GM19324 (cell line): ENCODE results near the gene MDGA2.
"Not testable (repeated sequence)": the region's sequence is repeated elsewhere in the genome, so short reads cannot be mapped to it uniquely, and the experiment has no call there.

Experiments
- ATAC-seq: cut with Tn5 transposase; IDR thresholded peaks from one replicate; pipeline ENCODE4 v1.9.1; 2021; ENCODE audit warnings: mild to moderate bottlenecking, moderate library complexity; ENCODE audit not compliant: unreplicated experiment, low FRiP score

MDGA2 gene

DNA sequence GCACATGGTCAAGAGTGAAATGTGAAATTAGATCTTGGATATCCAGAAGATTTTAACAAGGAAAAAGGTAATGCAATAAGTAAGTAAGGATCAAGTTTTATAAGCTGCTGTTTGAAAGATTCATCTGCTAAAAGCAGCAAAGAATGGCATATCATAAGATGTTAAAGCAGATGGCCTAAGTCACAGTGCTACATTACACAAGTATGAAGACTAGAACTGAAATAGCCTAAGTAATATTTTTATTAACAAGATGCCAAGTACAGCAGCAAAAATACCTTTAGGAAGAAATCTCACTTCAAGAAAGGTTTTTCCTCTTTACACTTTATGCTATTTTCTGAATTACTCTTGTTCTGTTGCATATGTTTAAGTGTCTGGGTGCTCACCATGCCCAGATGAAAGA, 414.1 kb downstream of the MDGA2 start:
- ATAC-seq = no peak

DNA sequence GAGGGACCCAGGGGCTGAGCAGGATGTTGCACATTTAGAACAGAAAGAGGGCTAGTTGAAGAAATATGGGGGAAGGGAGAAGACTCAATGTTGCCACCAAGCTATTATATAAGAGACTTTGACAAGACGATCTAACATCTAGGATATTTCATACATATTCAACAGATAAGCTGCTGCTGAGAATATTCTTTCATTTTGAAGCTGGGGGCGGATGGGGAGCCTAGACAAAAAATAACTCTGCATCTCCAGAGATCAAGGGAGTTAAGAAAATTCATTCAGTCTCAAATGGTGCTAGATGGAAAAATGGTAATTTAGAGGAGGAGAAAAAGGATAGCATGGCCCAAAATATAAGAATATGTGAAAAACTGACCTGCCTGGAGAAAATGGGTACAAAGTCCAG, 415.6 kb downstream of the MDGA2 start:
- ATAC-seq = no peak

DNA sequence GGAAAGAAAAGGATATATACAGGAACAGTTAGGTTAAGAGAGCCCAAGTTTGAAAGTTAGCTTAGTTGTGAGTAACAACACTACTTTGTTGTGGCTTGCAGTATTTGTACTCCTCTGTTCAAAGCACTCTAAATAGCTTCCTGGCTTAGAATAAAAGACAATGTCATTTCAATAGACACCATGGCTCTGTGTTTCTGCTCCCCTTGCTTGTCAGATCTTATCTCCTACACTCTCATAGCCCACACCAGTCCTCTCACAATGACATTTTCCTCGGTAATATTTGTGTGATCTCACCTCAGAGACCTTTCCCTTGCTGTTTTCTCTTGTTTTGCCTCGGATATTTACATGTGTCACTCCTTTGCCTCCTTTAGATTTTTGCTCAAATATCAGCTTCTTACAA, 418.4 kb downstream of the MDGA2 start:
- no peak for ATAC-seq

DNA sequence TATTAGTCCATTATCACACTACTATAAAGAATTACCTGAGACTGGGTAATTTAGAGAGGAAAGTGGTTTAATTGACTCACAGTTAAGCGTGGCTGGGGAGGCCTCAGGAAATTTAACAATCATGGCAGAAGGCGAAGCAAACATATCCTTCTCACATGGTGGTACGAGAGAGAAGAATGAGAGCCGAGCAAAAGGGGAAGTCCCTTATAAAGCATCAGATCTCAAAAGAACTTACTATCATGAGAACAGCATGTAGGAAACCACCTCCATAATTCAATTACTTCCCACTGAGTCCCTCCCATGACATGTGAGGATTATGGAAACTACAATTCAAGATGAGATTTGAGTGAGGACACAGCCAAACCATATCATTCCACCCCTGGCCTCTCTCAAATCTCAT, 422.6 kb downstream of the MDGA2 start:
- ATAC-seq = no peak

DNA sequence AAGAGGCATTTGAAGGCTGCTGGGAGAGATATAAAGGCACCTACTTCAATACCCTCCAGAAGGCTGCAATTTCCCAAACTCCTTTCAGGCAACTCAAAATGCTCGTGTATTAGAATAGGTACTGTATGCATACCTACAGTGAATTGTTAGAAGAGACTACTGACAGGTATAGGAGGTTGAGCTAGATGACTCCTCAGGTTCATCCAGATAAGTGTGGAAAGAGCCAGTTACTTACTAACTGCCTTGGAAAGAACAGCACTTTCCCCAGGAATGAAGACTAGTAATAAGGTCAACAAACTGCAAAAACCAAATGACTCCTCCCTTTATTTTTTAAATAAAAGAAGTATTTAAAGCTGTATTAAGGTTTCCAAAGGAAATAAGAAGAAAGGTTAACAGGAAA, 429.0 kb downstream of the MDGA2 start:
- no peak for ATAC-seq

DNA sequence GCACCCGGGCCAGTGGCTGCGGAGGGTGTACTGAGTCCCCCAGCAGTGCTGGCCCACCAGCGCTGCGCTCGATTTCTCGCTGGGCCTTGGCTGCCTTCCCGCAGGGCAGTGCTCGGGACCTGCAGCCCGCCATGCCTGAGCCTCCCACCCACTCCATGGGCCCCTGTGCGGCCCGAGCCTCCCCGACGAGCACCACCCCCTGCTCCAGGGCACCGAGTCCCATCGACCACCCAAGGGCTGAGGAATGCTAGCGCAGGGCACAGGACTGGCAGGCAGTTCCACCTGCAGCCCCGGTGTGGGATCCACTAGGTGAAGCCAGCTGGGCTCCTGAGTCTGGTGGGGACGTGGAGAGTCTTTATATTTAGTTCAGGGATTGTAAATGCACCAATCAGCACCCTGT, 432.8 kb downstream of the MDGA2 start:
- ATAC-seq = not testable (repeated sequence)

DNA sequence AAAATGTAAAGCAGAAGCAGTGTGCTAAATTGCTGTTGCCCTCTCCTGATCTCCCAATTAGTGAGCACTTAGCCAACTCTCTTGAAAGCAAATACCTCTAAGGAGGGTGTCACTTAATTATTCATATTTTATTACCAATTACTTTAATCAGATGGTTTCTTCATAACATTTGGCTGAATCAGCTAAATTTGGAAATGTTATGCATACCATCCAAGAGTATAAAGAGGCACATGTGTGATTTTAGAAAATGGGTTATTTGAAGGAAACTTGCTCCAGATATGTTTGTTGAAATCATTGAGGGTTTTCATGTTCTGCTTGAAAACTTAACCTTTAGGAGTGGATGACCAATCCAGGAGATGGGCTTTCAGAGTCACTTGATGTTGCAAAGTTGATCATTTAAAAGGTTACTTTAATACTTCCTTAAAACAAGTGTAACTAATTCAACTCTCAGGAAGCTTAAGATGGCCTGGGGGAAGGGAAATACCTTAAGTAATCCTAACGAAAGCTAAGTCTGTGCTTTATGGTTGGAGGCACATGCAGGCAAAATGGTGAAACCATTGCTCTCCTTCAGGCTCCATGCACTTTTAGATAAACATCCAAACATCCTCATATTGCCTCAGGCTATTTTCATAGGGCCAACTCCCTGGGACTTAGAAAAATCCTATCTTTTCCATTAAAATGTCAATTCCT, 434.5 kb downstream of the MDGA2 start:
- no peak for ATAC-seq

DNA sequence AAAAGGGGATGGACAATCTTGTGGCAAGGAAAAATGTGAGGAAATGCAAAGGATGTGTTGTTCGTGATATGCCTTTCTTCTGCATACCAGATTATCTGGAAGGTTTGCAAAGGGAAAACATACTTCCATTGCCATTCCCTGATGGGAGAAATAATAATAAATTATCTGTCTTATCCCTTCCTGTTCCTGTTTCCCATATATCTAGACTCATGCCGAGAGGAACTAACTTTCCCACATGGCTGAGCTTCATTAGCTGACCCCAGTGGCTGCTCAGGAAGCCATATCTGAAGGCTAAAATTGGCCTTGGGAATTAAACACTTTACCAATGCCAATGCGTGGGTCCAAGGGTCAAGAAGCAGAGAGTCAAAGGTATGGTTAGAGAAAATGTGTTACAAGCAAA, 439.8 kb downstream of the MDGA2 start:
- no peak for ATAC-seq

DNA sequence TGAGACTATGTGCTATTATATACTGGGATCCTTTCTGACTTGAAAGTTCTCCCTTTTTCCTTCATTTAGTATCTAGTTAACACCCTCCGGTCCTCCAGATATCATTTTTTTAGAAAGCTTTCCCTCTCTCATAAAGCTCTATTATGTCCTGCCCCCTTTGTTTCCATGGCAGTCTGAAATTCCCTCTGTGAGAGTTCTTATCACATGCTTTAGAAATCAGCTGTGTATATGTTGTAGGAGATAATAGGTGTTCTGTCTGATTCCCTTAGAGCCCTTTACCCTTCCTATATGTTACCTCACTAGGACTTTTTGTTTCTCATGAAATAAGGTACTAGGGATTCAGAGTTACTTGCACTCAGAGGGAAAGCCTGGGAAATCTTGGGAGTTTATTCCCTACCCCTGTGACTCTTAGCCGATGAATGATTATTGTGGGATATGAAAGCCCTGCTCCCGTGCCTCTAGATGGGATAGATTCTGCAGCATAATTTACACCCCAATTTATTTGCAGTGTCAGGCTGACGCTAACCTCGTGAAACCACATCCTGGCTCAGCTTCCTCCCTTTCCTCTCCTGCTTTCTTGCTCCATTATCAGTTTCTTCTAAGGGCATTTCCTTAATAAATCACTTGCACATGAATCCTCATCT, 448.4 kb downstream of the MDGA2 start:
- no peak for ATAC-seq

DNA sequence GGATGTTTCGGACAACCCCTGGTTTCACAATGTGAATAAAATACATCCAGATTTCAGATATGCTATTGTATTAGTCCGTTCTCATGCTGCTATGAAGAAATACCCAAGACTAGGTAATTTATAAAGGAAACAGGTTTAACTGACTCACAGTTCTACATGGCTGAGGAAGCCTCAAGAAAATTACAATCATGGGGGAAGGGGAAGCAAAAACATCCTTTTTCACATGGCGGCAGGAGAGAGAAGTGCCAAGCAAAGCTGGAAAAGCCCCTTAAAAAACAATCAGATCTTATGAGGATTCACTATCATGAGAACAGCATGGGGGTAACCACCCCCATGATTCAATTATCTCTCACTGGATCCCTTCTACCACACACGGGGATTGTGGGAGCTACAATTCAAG, 451.7 kb downstream of the MDGA2 start:
- no peak for ATAC-seq

DNA sequence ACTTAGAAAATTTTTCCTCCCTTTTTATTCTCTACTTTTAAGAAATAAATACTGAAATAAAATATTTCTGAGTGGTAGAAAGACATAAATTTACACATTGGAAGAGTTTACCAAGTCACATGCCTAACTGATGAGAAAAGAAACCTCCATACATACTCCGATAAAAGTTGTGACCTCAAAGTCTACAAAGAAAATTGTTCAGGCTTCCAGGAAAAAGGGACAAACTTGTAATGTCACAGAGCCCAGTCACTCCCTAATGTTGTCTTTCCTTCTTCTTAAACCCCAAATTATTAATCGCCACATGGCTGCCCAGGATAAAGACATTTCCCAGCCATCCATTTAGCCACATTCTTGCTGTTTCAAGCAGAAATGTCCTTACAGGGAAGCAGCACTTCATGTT, 455.3 kb downstream of the MDGA2 start:
- no peak for ATAC-seq

DNA sequence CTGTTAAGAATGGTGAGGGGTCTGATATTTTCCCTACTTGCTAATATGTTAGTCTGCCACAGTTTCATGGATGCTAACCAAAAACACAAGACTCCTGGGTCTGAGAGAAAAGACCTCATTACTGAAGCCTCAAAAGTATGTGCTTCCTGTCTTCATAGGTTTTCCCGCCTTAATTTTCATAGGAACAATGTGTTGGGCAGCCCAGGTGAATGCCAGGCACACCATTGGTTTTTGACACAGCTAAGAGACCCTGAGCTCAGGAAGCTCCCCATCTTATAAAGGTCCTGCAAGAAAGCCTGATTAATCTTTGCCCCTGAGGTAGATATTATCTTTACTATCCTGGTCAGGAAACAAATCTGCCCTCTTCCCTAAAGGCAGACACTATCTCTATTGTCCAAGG, 464.1 kb downstream of the MDGA2 start:
- no peak for ATAC-seq

DNA sequence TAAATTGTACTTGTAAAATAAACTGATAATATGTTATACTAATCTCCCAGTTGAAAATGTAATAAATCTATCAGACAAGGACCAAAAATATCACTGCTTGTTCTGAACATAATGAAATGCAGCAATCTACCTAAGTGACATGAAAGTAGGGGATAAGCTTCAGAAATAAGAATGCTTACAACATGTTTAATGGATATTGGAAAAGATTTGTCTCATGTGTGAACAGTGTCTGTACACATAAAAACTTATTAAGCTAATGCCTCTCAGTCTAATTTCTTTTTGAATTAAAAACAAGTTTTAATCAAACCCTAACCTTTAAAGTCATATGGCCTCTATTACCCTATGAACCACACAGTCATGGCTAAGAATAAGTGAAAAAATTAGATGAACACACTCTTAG, 465.3 kb downstream of the MDGA2 start:
- no peak for ATAC-seq

DNA sequence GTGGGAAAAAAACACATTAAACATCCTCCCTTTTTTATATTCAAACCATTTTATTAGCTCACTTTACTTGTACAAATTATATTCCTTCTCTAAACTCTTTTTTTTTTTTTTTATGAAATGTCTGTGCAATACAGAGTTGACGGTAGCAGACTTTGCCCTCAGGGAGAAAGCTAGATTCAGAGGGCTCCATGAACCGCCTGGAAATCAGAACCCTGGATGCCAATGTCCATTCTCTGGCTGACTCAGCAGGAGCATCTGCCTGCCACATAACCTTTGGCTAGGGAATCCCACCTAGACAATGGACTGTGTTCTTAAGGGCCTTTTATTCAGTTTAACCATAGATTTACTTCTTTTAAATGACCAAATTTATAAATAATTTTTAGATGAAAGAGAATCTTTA, 467.0 kb downstream of the MDGA2 start:
- no peak for ATAC-seq

DNA sequence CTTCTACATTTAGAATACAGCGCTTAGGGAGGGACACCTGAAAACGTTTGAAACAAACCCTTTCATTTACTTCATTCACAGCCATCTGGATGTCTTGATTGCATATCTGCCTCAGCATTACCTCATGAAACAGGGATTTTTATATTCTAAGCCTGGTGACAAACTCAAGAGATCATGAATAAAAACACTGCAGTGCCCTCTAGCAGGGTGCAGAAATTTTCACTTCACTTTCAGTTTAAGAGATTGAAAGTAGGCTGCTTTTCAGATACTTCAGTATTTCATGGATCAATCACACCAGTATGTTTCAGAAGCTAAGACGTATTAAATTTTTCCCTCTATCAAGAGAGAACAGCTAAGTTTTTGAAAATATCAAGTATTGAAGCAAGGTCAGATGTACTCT, 467.8 kb downstream of the MDGA2 start:
- ATAC-seq = no peak

DNA sequence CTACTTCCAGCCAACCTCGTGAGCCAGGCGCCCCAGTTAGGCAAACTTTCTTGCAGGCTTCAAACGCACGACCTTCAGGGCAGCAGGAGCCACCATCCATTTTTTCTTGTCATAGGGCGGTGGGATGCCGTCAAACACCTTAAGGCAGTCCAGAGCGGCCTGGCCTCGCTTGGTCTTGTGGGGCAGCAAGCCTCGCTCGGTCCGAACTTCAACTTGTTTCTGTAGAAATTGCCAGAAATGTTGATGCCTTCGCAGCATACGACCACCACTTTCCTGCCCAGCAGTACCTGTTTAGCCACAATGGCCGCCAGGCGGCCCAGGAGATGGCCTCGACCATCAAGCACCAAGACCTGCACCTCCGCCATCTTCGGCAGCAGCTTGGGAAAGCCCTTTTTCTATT, 474.7 kb downstream of the MDGA2 start:
- ATAC-seq = no peak

DNA sequence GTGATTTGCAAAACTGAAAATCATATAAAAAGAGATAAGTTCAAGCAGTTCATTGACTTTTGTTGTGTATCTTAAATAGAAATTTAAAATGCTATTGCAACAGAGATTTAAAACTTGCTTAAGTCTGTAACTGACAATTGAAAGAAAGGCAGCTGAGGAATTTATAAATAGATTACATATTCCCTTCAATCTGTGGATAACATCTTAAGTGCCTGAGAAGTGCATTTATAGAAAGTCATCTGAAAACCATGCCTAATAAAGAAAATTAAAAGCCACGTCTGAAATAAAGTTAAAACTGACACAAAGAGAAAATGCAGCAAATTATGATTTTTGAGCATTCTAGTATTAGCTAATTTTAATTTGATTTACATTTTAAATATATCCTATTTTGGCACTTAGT, 479.8 kb downstream of the MDGA2 start:
- no peak for ATAC-seq

DNA sequence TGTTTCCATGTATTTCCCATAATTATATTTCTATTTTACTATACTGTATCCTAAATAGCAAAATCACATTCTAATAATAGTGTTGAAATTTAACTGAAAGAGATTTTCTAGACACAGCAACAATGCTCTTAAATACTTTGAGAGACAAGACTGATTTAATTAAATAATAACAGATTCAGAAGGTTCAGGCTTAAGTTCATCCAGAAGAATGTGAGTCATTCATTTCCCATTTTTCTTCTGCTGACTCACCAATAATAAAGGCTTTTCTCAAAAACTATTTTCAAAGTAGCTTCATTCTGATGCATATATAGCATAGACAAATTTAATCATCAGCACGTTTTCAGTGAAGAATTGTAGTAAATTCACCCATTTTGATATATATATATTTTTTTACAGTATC, 481.4 kb downstream of the MDGA2 start:
- ATAC-seq = no peak

DNA sequence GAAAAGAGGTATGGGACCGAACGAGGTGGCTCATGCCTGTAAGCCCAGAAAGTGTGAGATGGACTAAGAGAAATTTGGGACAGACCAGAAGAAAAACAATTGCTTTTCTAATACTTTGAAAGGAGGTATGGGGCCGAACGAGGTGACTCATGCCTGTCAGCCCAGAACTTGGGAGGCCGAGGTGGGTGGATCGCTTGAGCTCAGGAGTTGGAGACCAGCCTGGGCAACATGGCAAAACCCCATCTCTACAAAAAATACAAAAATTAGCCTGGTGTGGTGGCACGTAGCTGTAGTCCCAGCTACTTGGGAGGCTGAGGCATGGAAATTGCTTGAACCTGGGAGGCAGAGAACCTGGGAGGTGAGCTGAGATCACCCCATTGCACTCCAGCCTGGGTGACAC, 483.2 kb downstream of the MDGA2 start:
- ATAC-seq = not testable (repeated sequence)

DNA sequence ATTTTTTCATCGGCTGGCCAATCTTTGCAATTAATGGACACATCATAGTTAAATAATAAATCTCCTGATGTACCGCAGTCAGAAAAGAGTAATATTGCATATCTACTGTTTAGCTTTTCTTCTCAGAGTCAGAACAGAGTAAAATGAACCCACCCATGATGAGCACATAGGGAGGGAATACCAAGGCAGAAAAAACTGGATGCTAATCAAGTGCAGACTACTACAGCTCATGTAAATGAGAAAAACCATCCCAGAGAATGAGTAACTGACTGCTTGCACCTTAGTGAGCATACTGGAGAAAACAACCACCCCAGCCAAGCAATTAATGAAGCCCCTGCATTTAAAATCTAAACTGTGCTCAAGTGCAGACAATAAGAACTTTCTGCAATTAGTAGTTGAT, 483.7 kb downstream of the MDGA2 start:
- ATAC-seq = no peak

DNA sequence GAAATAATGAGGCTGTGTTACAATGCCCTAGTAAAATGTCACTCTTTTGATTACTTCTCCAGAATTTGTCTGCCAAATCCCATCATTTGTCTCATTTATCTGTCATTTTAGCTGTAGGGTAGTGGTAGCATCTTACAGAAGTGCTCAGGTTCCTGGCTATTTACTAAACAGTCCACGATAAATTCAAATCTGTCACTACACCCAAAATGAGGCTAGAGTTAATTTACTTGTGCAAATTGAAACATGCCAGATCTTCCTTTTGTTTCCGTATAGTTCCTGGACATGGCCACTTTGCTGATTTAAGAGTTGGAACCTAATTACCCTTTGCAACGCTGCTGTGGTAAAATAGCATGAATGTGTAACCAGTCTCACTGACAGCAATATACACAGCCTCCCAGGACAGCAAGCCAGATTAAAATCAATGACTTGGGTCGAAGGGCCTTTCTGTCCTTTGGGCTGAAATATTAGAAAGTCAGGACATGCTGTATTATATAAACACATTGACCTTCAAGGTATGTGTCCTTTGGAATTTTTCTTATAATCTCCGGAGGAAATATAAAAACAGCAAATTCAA, 485.4 kb downstream of the MDGA2 start:
- no peak for ATAC-seq

DNA sequence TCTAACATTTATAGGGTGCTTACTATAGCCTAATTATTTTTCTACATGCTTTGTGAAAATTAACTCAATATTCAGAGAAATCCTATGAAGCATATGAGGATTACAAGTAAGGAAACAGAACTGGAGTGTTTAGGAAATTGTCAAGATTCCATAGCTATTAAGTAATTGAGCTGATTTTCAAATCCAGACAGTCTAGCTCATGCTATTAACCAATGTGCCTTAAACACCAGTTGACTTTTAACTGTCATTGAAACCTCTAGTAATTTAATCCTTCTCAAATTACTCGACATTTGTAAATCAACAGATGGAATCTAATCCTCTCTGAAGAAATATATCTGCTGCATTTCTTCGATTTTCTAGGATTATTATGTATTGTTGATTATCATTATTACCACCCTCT, 488.9 kb downstream of the MDGA2 start:
- no peak for ATAC-seq
